SU-DHL-6 (cell line): Measurements from ENCODE around the gene ZBTB44.

Experiments
- H2AFZ ChIP-seq: fragments of 200-600 bp; sonication (generic); 2 replicates; pipeline ENCODE4 v1.6.1; 2014; ENCODE audit warnings: low read depth, mild to moderate bottlenecking, moderate library complexity, mixed read lengths, antibody characterized with exemption, low read length; ENCODE audit not compliant: severe bottlenecking
- H3F3A ChIP-seq: fragments of 200-600 bp; shearing (Covaris generic); 2 replicates; pipeline ENCODE4 v1.6.0; 2016; ENCODE audit warnings: antibody characterized with exemption, mild to moderate bottlenecking; ENCODE audit not compliant: insufficient read depth
- H3K27ac ChIP-seq: fragments of 200-600 bp; sonication (generic); 2 replicates; pipeline ENCODE4 v1.5.1; 2016; ENCODE audit warnings: low read depth, mild to moderate bottlenecking, low read length, moderate library complexity, mixed read lengths
- H3K27me3 ChIP-seq: fragments of 200-600 bp; sonication (generic), shearing (Covaris generic); 2 replicates; pipeline ENCODE4 v1.6.0; 2014; ENCODE audit warnings: mild to moderate bottlenecking, low read length
- H3K36me3 ChIP-seq: fragments of 200-600 bp; sonication (generic); 2 replicates; pipeline ENCODE4 v1.6.1; 2014; ENCODE audit warnings: mild to moderate bottlenecking, low read length, mixed read lengths
- H3K4me2 ChIP-seq: fragments of 300-600, 200-600 bp; shearing (Covaris generic), sonication (generic); 2 replicates; pipeline ENCODE4 v1.6.0; 2014; ENCODE audit warnings: low read length, low read depth, mild to moderate bottlenecking; ENCODE audit not compliant: poor library complexity, severe bottlenecking
- H3K4me3 ChIP-seq: fragments of 200-600 bp; sonication (generic); 2 replicates; pipeline ENCODE4 v1.5.1; 2014; ENCODE audit warnings: antibody characterized with exemption, low read length, mild to moderate bottlenecking, mixed read lengths; ENCODE audit not compliant: insufficient read depth, poor library complexity, severe bottlenecking
- H3K79me2 ChIP-seq: fragments of 200-600 bp; sonication (generic); 2 replicates; pipeline ENCODE4 v1.6.1; 2014; ENCODE audit warnings: mild to moderate bottlenecking, low read length, moderate library complexity; ENCODE audit not compliant: insufficient read depth
- H3K9ac ChIP-seq: fragments of 200-600 bp; sonication (generic); 2 replicates; pipeline ENCODE4 v1.7.0; 2014; ENCODE audit warnings: mild to moderate bottlenecking, low read length
- H3K9me2 ChIP-seq: fragments of 200-600 bp; sonication (generic); replicated peaks from 2 replicates; pipeline ENCODE4 v1.6.1; 2014; ENCODE audit warnings: low read length; ENCODE audit not compliant: insufficient read depth
- H3K9me3 ChIP-seq: fragments of 200-600 bp; sonication (generic); 2 replicates; pipeline ENCODE4 v1.6.1; 2014; ENCODE audit warnings: low read length, mixed read lengths; ENCODE audit not compliant: insufficient read depth
- H4K20me1 ChIP-seq: fragments of 200-600 bp; sonication (generic); 2 replicates; pipeline ENCODE4 v1.6.1; 2014; ENCODE audit warnings: low read depth, mild to moderate bottlenecking, antibody characterized with exemption, low read length, moderate library complexity, mixed read lengths
- CTCF ChIP-seq: fragments of 200-600 bp; sonication (generic); IDR thresholded peaks from one replicate; pipeline ENCODE4 v1.5.1; 2017; ENCODE audit warnings: antibody characterized with exemption, mild to moderate bottlenecking, low read length, moderate library complexity; ENCODE audit not compliant: insufficient read depth, poor library complexity, severe bottlenecking
- EZH2phosphoT487 ChIP-seq: fragments of 200-600 bp; sonication (generic), shearing (Covaris generic); conservative IDR thresholded peaks from 2 replicates; pipeline ENCODE4 v1.6.1; 2018; ENCODE audit warnings: mild to moderate bottlenecking, antibody characterized with exemption, low read length, moderate library complexity, mixed read lengths

The ZBTB44 gene

GRCh38 chr11:130244848-130245247, 69.9 kb downstream of the ZBTB44 start:
- H3F3A ChIP-seq: no peaks in the 10 kb centered on the region
- H3K9me3 ChIP-seq: no peaks in the 10 kb centered on the region
- H3K9ac ChIP-seq: no peak overlapping the region
- H3K79me2 ChIP-seq: no peaks in the 10 kb centered on the region
- H3K27ac ChIP-seq: no peak overlapping the region
- no peak for TF ChIP-seq EZH2phosphoT487
- TF ChIP-seq CTCF: no peak
- no peak overlapping the region for H3K4me3 ChIP-seq
- H4K20me1 ChIP-seq: no peaks in the 10 kb centered on the region
- H3K36me3 ChIP-seq: no peaks in the 10 kb centered on the region
- no peak overlapping the region for H3K4me2 ChIP-seq
- H2AFZ ChIP-seq: no peak overlapping the region
- no peaks in the 10 kb centered on the region for H3K9me2 ChIP-seq
- H3K27me3 ChIP-seq: no peaks in the 10 kb centered on the region

- no peak overlapping the region for H3K9ac ChIP-seq
- H3K4me3 ChIP-seq: no peak overlapping the region
- H3K27ac ChIP-seq: no peak overlapping the region
- no peaks in the 10 kb centered on the region for H3K79me2 ChIP-seq
- no peaks in the 10 kb centered on the region for H3K9me3 ChIP-seq
- H3F3A ChIP-seq: no peaks in the 10 kb centered on the region
- no peaks in the 10 kb centered on the region for H3K36me3 ChIP-seq
- no peaks in the 10 kb centered on the region for H3K27me3 ChIP-seq
- H4K20me1 ChIP-seq: no peaks in the 10 kb centered on the region
- H3K9me2 ChIP-seq: no peaks in the 10 kb centered on the region
- H2AFZ ChIP-seq: no peak overlapping the region
- H3K4me2 ChIP-seq: no peak overlapping the region
- no peak for TF ChIP-seq EZH2phosphoT487
- TF ChIP-seq CTCF: no peak
Observed at GRCh38 chr11:130243816-130244215, 70.9 kb downstream of the ZBTB44 start.

GRCh38 chr11:130241713-130242112, 73.0 kb downstream of the ZBTB44 start:
- Histone ChIP-seq H3K9me3 (no peaks in the 10 kb centered on the region), H3K36me3 (no peaks in the 10 kb centered on the region), H3K9me2 (no peaks in the 10 kb centered on the region)

More at GRCh38 chr11:130241713-130242112, 73.0 kb downstream of the ZBTB44 start:
- H3K9ac ChIP-seq: no peak overlapping the region
- no peak overlapping the region for H3K27ac ChIP-seq
- no peaks in the 10 kb centered on the region for H3K79me2 ChIP-seq
- H2AFZ ChIP-seq: no peak overlapping the region
- no peak for TF ChIP-seq EZH2phosphoT487
- no peak for TF ChIP-seq CTCF
- H3K4me2 ChIP-seq: no peak overlapping the region
- no peaks in the 10 kb centered on the region for H3F3A ChIP-seq
- H4K20me1 ChIP-seq: no peaks in the 10 kb centered on the region
- no peak overlapping the region for H3K4me3 ChIP-seq
- no peaks in the 10 kb centered on the region for H3K27me3 ChIP-seq
